IMR-90 (cell line): ENCODE measurements around the gene KBTBD4. TPM values are rescaled to one million over a fixed set of nuclear protein-coding genes. Genes with fewer than 3 reads are reported as not detected.
A peak's percentile ranks its signal among the peaks of the same experiment; 100 is the strongest.
"Not testable (repeated sequence)": the region's sequence is repeated elsewhere in the genome, so short reads cannot be mapped to it uniquely, and the experiment has no call there.

Source experiments
- ATAC-seq: fragments of 200-7000 bp; cut with Tn5 transposase; 2 replicates; pipeline ENCODE4 v1.9.1; 2020; ENCODE audit warnings: low read depth, mild to moderate bottlenecking, moderate library complexity
- BruUV-seq: library from RNA; stranded (reverse); fragments of 400-500 nt; replicated peaks from 2 replicates; lab custom pipeline; 2021; lab: Mats Ljungman, UMichigan
- CTCF ChIA-PET: fragments of 300-600 bp; formaldehyde crosslinking; extraction: SDS; loops from one replicate; lab custom pipeline; 2021; ENCODE audit warnings: antibody characterized with exemption; lab: Yijun Ruan, JAX
- POLR2A ChIA-PET: fragments of 300-600 bp; sonication (Branson Sonifier 250); formaldehyde crosslinking; loops from one replicate; lab custom pipeline; 2022; ENCODE audit warnings: antibody characterized with exemption; ENCODE audit not compliant: unreplicated experiment; lab: Charles Lee
- DNase-seq: peaks from one replicate; pipeline ENCODE4 v3.0.0; 2013
- H2AFZ ChIP-seq: replicated peaks from 2 replicates; pipeline ENCODE3; 2013; ENCODE audit warnings: low read length, mild to moderate bottlenecking; ENCODE audit not compliant: poor library complexity
- H2AK5ac ChIP-seq: 2 replicates; pipeline ENCODE4 v1.6.1; 2013; ENCODE audit warnings: low read depth, low read length, inconsistent platforms
- H2AK9ac ChIP-seq: replicated peaks from 2 replicates; pipeline ENCODE3; 2013; ENCODE audit warnings: mild to moderate bottlenecking, low read depth, low read length, moderate library complexity; ENCODE audit not compliant: poor library complexity
- H2BK120ac ChIP-seq: 2 replicates; pipeline ENCODE4 v1.6.1; 2013; ENCODE audit warnings: low read depth, low read length, inconsistent platforms
- H2BK15ac ChIP-seq: 3 replicates; pipeline ENCODE4 v1.6.1; 2013; ENCODE audit warnings: low read depth, low read length, inconsistent platforms
- H2BK20ac ChIP-seq: 2 replicates; pipeline ENCODE4 v1.6.1; 2013; ENCODE audit warnings: low read depth, mild to moderate bottlenecking, inconsistent platforms, low read length, moderate library complexity
- H2BK5ac ChIP-seq: 2 replicates; pipeline ENCODE4 v1.6.1; 2013; ENCODE audit warnings: mild to moderate bottlenecking, low read depth, low read length, inconsistent platforms; ENCODE audit not compliant: poor library complexity, severe bottlenecking
- H3K14ac ChIP-seq: replicated peaks from 2 replicates; pipeline ENCODE4 v1.6.1; 2013; ENCODE audit warnings: low read depth, low read length, inconsistent platforms
- H3K18ac ChIP-seq: 2 replicates; pipeline ENCODE4 v1.6.1; 2013; ENCODE audit warnings: low read depth, low read length, control low read depth
- H3K23ac ChIP-seq: 2 replicates; pipeline ENCODE4 v1.6.1; 2013; ENCODE audit warnings: low read depth, low read length, inconsistent platforms
- H3K27ac ChIP-seq: 2 replicates; pipeline ENCODE4 v1.5.1; 2013; ENCODE audit warnings: mild to moderate bottlenecking, control low read depth, low read length; ENCODE audit not compliant: insufficient read depth
- H3K27me3 ChIP-seq: 2 replicates; pipeline ENCODE4 v1.6.1; 2013; ENCODE audit warnings: low read length; ENCODE audit not compliant: control insufficient read depth, insufficient read depth
- H3K36me3 ChIP-seq: 2 replicates; pipeline ENCODE4 v1.6.1; 2013; ENCODE audit warnings: low read length, mixed read lengths; ENCODE audit not compliant: control insufficient read depth, insufficient read depth
- H3K4ac ChIP-seq: 2 replicates; pipeline ENCODE4 v1.6.1; 2013; ENCODE audit warnings: low read depth, low read length, inconsistent platforms
- H3K4me1 ChIP-seq: 2 replicates; pipeline ENCODE4 v1.6.1; 2013; ENCODE audit warnings: low read length, mixed read lengths; ENCODE audit not compliant: control insufficient read depth, insufficient read depth
- H3K4me2 ChIP-seq: 2 replicates; pipeline ENCODE4 v1.6.1; 2013; ENCODE audit warnings: low read depth, mild to moderate bottlenecking, control low read depth, low read length, moderate library complexity
- H3K4me3 ChIP-seq: 2 replicates; pipeline ENCODE4 v1.5.1; 2013; ENCODE audit warnings: low read depth, mild to moderate bottlenecking, control low read depth, low read length, moderate library complexity; ENCODE audit not compliant: insufficient read depth
- H3K56ac ChIP-seq: 2 replicates; pipeline ENCODE4 v1.6.1; 2013; ENCODE audit warnings: low read length, inconsistent platforms; ENCODE audit not compliant: insufficient read depth; ENCODE audit errors: extremely low read depth
- H3K79me1 ChIP-seq, 2 experiments: 2 replicates each; pipeline ENCODE4 v1.6.1; 2013; ENCODE audit warnings: low read length in 2 of 2, inconsistent platforms in 1 of 2, low read depth in 1 of 2
- H3K9ac ChIP-seq: 2 replicates; pipeline ENCODE4 v1.6.1; 2013; ENCODE audit warnings: low read depth, low read length, control low read depth
- H3K9me1 ChIP-seq: 2 replicates; pipeline ENCODE4 v1.6.1; 2013; ENCODE audit warnings: low read length, inconsistent platforms; ENCODE audit not compliant: insufficient read depth
- H3K9me3 ChIP-seq: 2 replicates; pipeline ENCODE4 v1.6.1; 2013; ENCODE audit warnings: low read length; ENCODE audit not compliant: control insufficient read depth, insufficient read depth
- H4K20me1 ChIP-seq: 2 replicates; pipeline ENCODE4 v1.6.1; 2013; ENCODE audit warnings: low read length, inconsistent platforms; ENCODE audit not compliant: insufficient read depth
- H4K5ac ChIP-seq: 2 replicates; pipeline ENCODE4 v1.6.1; 2013; ENCODE audit warnings: mild to moderate bottlenecking, low read depth, low read length, control low read depth
- H4K8ac ChIP-seq, 2 experiments: 2 replicates each; pipeline ENCODE4 v1.6.1; 2013; ENCODE audit warnings: low read depth in 2 of 2, low read length in 2 of 2, control low read depth in 1 of 2, inconsistent platforms in 1 of 2
- H4K91ac ChIP-seq: 2 replicates; pipeline ENCODE4 v1.6.1; 2013; ENCODE audit warnings: low read depth, low read length, inconsistent platforms; ENCODE audit not compliant: insufficient read depth
- CHD1 ChIP-seq: IDR thresholded peaks from 2 replicates; pipeline ENCODE4 v1.6.1; 2012; ENCODE audit warnings: low read depth, low read length, improper control_type of control experiment
- FOS ChIP-seq: fragments of 150-350 bp; IDR thresholded peaks from 2 replicates; pipeline ENCODE4 v1.6.1; 2016; ENCODE audit warnings: low read depth, low read length
- POLR2A ChIP-seq: IDR thresholded peaks from 2 replicates; pipeline ENCODE4 v1.6.1; 2012; ENCODE audit warnings: mild to moderate bottlenecking, low read depth, low read length
- WGBS, 2 experiments: methylation state at CpG; one replicate each; pipeline versions ENCODE4 v1.1.5 to v1.1.7; 2013; ENCODE audit warnings: missing lambda C conversion rate in 2 of 2; ENCODE audit not compliant: insufficient read length in 1 of 2; ENCODE audit errors: extremely low coverage in 2 of 2; 5-methylcytosine and 5-hydroxymethylcytosine counted together
- dilution Hi-C: fragments of 300-500 bp; cut with HindIII; formaldehyde crosslinking; loops from one replicate; pipeline ENCODE4 v1.14.3; 2018; ENCODE audit warnings: low sequenced_read_pairs; ENCODE audit not compliant: unreplicated experiment
- in situ Hi-C: fragments of 300-500 bp; cut with MboI; formaldehyde crosslinking; loops from 3 replicates; pipeline ENCODE4 v1.14.3; 2019; ENCODE audit warnings: low sequenced_read_pairs, inconsistent platforms, mixed read lengths
- intact Hi-C: fragments of 100-400 bp; cut with micrococcal nuclease; formaldehyde crosslinking; loops from 2 replicates; pipeline ENCODE4 v1.10.0; 2022
- polyA plus RNA-seq, 3 experiments: library from polyadenylated mRNA; depleted of rRNA; stranded (reverse); fragments of >200 nt; gene quantifications; 2 replicates each; pipeline ENCODE4 v1.2.3, GENCODE V29; 2012; ENCODE audit warnings: low replicate concordance in 1 of 3
- total RNA-seq: library from RNA; depleted of rRNA; stranded (reverse); fragments of >200 nt; gene quantifications from 2 replicates; pipeline ENCODE4 v1.2.3, GENCODE V29; 2012

Gene KBTBD4
- total and polyA plus RNA-seq, 2 of the 4 experiments (the other 2 are of a cell fraction): 14.9 to 41.6 TPM

DNA sequence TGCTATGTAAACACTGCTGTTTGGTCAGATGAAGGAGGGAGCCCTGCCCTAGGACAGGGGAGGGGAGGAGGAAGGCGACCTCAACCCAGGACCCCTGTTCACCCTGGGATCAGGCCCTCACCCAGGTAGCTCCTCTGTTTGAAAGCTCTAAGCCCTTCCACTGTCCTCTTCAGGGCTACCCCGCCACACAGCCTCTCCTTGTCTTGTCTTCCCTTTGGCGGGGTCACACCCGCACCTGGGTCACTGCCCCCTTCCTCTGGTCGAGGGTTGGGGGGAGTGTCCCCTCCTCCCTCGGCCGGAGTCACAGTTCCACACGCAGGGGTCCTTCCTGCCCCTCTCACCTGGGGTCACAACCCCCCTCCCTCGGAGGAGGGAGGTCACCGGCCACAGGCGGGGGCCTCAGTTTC lies 13.8 kb downstream of the KBTBD4 start:
- Histone ChIP-seq H3K4me2 (peak overlapping the region; percentile 90), H3K79me1 (peaks cover 24 to 44% of the 10 kb centered on the region in 2 experiments), H4K91ac (peak overlapping the region; percentile 75), H3K18ac (peak overlapping the region; percentile 46; the same call in 1 of the 2 replicates), H3K27me3 (no peaks in the 10 kb centered on the region), H3K9me1 (peaks cover 3% of the 10 kb centered on the region; the same call in 1 of the 2 replicates), H4K8ac (peak overlapping the region; percentile 59 to 100), H2AFZ (peak overlapping the region; percentile 99), H3K4me1 (peaks cover 4% of the 10 kb centered on the region), H4K20me1 (no peaks in the 10 kb centered on the region), H3K56ac (no peak overlapping the region; the same call in 1 of the 2 replicates), H3K14ac (peak overlapping the region; percentile 92), H2BK120ac (peak overlapping the region; percentile 45; the same call in 1 of the 2 replicates), H3K36me3 (peaks cover 9% of the 10 kb centered on the region), H3K4me3 (peak overlapping the region; percentile 95), H3K9me3 (no peaks in the 10 kb centered on the region), H3K9ac (peak overlapping the region; percentile 80), H3K4ac (peak overlapping the region; percentile 87), H3K23ac (peak overlapping the region; percentile 53; the same call in 1 of the 2 replicates), H2BK5ac (peak overlapping the region; percentile 4), H2AK5ac (peak overlapping the region; percentile 37), H2BK20ac (no peak overlapping the region), H2AK9ac (peak overlapping the region; percentile 98), H2BK15ac (peak overlapping the region; percentile 57; the same call in 1 of the 3 replicates), H3K27ac (peak overlapping the region; percentile 65), H4K5ac (peak overlapping the region; percentile 94)
- ChIA-PET POLR2A (interaction anchor here (0.6 to 1.1 kb wide), 2 partner anchors 13 to 32 kb away, joined by 3 to 4 read pairs; no protein-coding TSS in a partner anchor), CTCF (interaction anchor here (0.8 kb wide), 1 partner anchor 52 kb away, joined by 3 read pairs; no protein-coding TSS in a partner anchor)
- in situ Hi-C loops (no loop called here), dilution Hi-C loops (no loop called here), intact Hi-C loops (no loop called here)
- ATAC-seq (no peak), DNase-seq (no peak)
- TSS peak; percentile 25 for BruUV-seq
- TF ChIP-seq POLR2A: no peak
- TF ChIP-seq CHD1: no peak
- no peak for TF ChIP-seq FOS
- no CpG with 5 or more reads among the region's 11 CpGs for WGBS, 2 experiments

DNA sequence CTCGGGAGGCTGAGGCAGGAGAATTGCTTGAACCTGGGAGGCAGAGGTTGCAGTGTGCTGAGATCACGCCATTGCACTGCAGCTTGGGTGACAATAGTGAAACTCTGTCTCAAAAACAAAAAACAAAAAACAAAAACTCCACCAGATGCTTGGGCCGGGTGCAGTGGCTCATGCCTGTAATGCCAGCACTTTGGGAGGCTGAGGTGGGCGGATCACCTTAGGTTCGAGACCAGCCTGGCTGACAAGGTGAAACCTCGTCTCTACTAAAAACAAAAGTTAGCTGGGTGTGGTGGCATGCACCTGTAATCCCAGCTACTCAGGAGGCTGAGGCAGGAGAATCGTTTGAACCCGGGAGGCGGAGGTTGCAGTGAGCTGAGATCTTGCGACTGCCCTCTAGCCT lies 14.4 kb downstream of the KBTBD4 start:
- H2AFZ ChIP-seq, H2BK5ac ChIP-seq, H3K36me3 ChIP-seq, H3K4me3 ChIP-seq, H3K27ac ChIP-seq, H2BK20ac ChIP-seq, H2AK9ac ChIP-seq, H4K5ac ChIP-seq, ATAC-seq, H3K4ac ChIP-seq, H3K9me1 ChIP-seq, dilution Hi-C loops, in situ Hi-C loops, H3K9ac ChIP-seq, intact Hi-C loops, H3K14ac ChIP-seq, H2AK5ac ChIP-seq, H2BK120ac ChIP-seq, H3K4me1 ChIP-seq, H3K9me3 ChIP-seq, BruUV-seq, H4K20me1 ChIP-seq, H3K23ac ChIP-seq, H4K91ac ChIP-seq, H3K27me3 ChIP-seq, H2BK15ac ChIP-seq, H3K56ac ChIP-seq, H3K18ac ChIP-seq, DNase-seq: not testable (repeated sequence)
- Histone ChIP-seq H4K8ac (peak overlapping the region in 1 of 2 experiments; percentile 100; a peak in 1 of 4 replicates), H3K4me2 (peak overlapping the region; percentile 90; the same call in 1 of the 2 replicates), H3K79me1 (peaks cover 18 to 38% of the 10 kb centered on the region in 2 experiments)
- ChIA-PET POLR2A (interaction anchor here (0.6 to 1.1 kb wide), 2 partner anchors 12 to 31 kb away, joined by 3 to 4 read pairs; no protein-coding TSS in a partner anchor), CTCF (interaction anchor here (0.8 kb wide), 1 partner anchor 53 kb away, joined by 3 read pairs; no protein-coding TSS in a partner anchor)
- 100% methylated on average over 3 of the region's 10 CpGs; no CpG with 5 or more reads in 1 of the 2 experiments for WGBS, 2 experiments
